GM12878 (cell line): ENCODE data around the gene MICALL2. TPM values are rescaled to one million over a fixed set of nuclear protein-coding genes. Genes with fewer than 3 reads are reported as not detected.

ENCODE experiments used
- ATAC-seq: fragments of 200-7000 bp; cut with Tn5 transposase; 3 replicates; pipeline ENCODE4 v1.9.1; 2020; ENCODE audit warnings: mild to moderate bottlenecking, moderate library complexity
- BruUV-seq: library from RNA; stranded (reverse); fragments of 400-500 nt; replicated peaks from 2 replicates; lab custom pipeline; 2021; lab: Mats Ljungman, UMichigan
- CTCF ChIA-PET: fragments of 300-600 bp; sonication (Branson Sonifier 250); formaldehyde crosslinking; extraction: SDS; loops from one replicate; lab custom pipeline; 2021; ENCODE audit warnings: inconsistent platforms; lab: Yijun Ruan, JAX
- POLR2A ChIA-PET: fragments of 350-600 bp; formaldehyde crosslinking; extraction: SDS; loops from one replicate; lab custom pipeline; 2021; ENCODE audit warnings: inconsistent platforms; lab: Charles Lee
- RAD21 ChIA-PET: fragments of 300-600 bp; sonication (Branson Sonifier 250); formaldehyde crosslinking; loops from one replicate; lab custom pipeline; 2023; ENCODE audit warnings: antibody characterized with exemption; ENCODE audit not compliant: unreplicated experiment; lab: Charles Lee
- SMC1A ChIA-PET: fragments of 300-600 bp; sonication (Branson Sonifier 250); formaldehyde crosslinking; loops from one replicate; lab custom pipeline; 2023; ENCODE audit not compliant: unreplicated experiment, uncharacterized antibody; lab: Charles Lee
- DNase-seq: peaks from one replicate; pipeline ENCODE4 v3.0.0-alpha.2; 2011; ENCODE audit warnings: low read depth, low spot score
- FAIRE-seq: peaks from 3 replicates; lab custom pipeline; 2011; peaks lifted over from hg19 to GRCh38; lab: Jason Lieb, UNC
- H2AFZ ChIP-seq: 2 replicates; pipeline ENCODE4 v1.6.0; 2011; ENCODE audit warnings: low read depth, low read length, control low read depth; ENCODE audit not compliant: control insufficient read depth
- H3K27ac ChIP-seq: 2 replicates; pipeline ENCODE4 v1.5.1; 2011; ENCODE audit warnings: control low read depth; ENCODE audit not compliant: control insufficient read depth, insufficient read depth
- H3K27me3 ChIP-seq, 2 experiments: replicated peaks in 1 of 2; 2 replicates each; pipeline versions ENCODE4 v1.6.0 to v1.6.1; 2011; ENCODE audit warnings: low read length in 1 of 2; ENCODE audit not compliant: control insufficient read depth in 2 of 2, insufficient read depth in 2 of 2
- H3K36me3 ChIP-seq, 2 experiments: 2 replicates each; pipeline ENCODE4 v1.5.1; 2011; ENCODE audit warnings: low read length in 1 of 2; ENCODE audit not compliant: control insufficient read depth in 2 of 2, insufficient read depth in 2 of 2
- H3K4me1 ChIP-seq: 2 replicates; pipeline ENCODE4 v1.6.1; 2011; ENCODE audit warnings: mild to moderate bottlenecking, low read length, moderate library complexity, mixed read lengths; ENCODE audit not compliant: control insufficient read depth, insufficient read depth
- H3K4me2 ChIP-seq: 2 replicates; pipeline ENCODE4 v1.6.0; 2011; ENCODE audit warnings: control low read depth; ENCODE audit not compliant: control insufficient read depth, insufficient read depth
- H3K4me3 ChIP-seq: fragments of 200-600 bp; sonication (generic); 2 replicates; pipeline ENCODE4 v1.5.1; 2016
- H3K79me2 ChIP-seq: 2 replicates; pipeline ENCODE4 v1.6.0; 2011; ENCODE audit warnings: low read length; ENCODE audit not compliant: control insufficient read depth, insufficient read depth
- H3K9ac ChIP-seq: 2 replicates; pipeline ENCODE4 v1.8.0; 2011; ENCODE audit warnings: low read length, control low read depth, mixed read lengths; ENCODE audit not compliant: control insufficient read depth, insufficient read depth
- H3K9me3 ChIP-seq: replicated peaks from 3 replicates; pipeline ENCODE4 v1.5.1; 2011; ENCODE audit warnings: mild to moderate bottlenecking, low read length; ENCODE audit not compliant: control insufficient read depth, insufficient read depth
- H4K20me1 ChIP-seq: 2 replicates; pipeline ENCODE4 v1.6.0; 2011; ENCODE audit not compliant: control insufficient read depth, insufficient read depth
- ASH2L ChIP-seq: fragments of 300-600, 200-600 bp; sonication (generic); IDR thresholded peaks from 2 replicates; pipeline ENCODE4 v1.6.1; 2017; ENCODE audit warnings: low read depth, mild to moderate bottlenecking, borderline replicate concordance
- CUX1 ChIP-seq: IDR thresholded peaks from 2 replicates; pipeline ENCODE4 v1.6.1; 2012; ENCODE audit warnings: improper control_type of control experiment, low read depth, low read length; ENCODE audit not compliant: insufficient replicate concordance
- DPF2 ChIP-seq: fragments of 450-650 bp; IDR thresholded peaks from 2 replicates; pipeline ENCODE4 v1.6.1; 2017; ENCODE audit warnings: mild to moderate bottlenecking
- EGR1 ChIP-seq, 2 experiments: IDR thresholded peaks; 1 replicate in 1 of 2; 2 replicates in 1 of 2; pipeline ENCODE4 v1.6.1; 2011 to 2012; ENCODE audit warnings: low read depth in 2 of 2, low read length in 2 of 2, borderline replicate concordance in 1 of 2, mild to moderate bottlenecking in 1 of 2, moderate library complexity in 1 of 2
- EP300 ChIP-seq, 2 experiments: fragments of 150-350 bp in 1 of 2; IDR thresholded peaks; 2 replicates each; pipeline ENCODE4 v1.6.1; 2011 to 2012; ENCODE audit warnings: low read depth in 2 of 2, low read length in 2 of 2, borderline replicate concordance in 1 of 2, improper control_type of control experiment in 1 of 2, inconsistent platforms in 1 of 2; ENCODE audit not compliant: control insufficient read depth in 1 of 2
- KLF5 ChIP-seq: fragments of 450-650 bp; IDR thresholded peaks from 2 replicates; pipeline ENCODE4 v1.6.1; 2014; ENCODE audit warnings: mild to moderate bottlenecking; ENCODE audit not compliant: partially characterized antibody
- MLLT1 ChIP-seq: fragments of 450-650 bp; IDR thresholded peaks from 2 replicates; pipeline ENCODE4 v1.6.1; 2016; ENCODE audit warnings: mild to moderate bottlenecking
- MTA3 ChIP-seq: IDR thresholded peaks from 2 replicates; pipeline ENCODE4 v1.6.1; 2012; ENCODE audit warnings: low read length, inconsistent platforms, borderline replicate concordance
- RAD51 ChIP-seq: fragments of 450-650 bp; IDR thresholded peaks from 2 replicates; pipeline ENCODE4 v1.6.1; 2016; ENCODE audit warnings: moderate library complexity, mild to moderate bottlenecking, inconsistent platforms
- SUZ12 ChIP-seq: fragments of 200-600 bp; sonication (generic); IDR thresholded peaks from one replicate; pipeline ENCODE4 v1.6.1; 2018; ENCODE audit warnings: antibody characterized with exemption, mild to moderate bottlenecking; ENCODE audit not compliant: unreplicated experiment
- ZBED1 ChIP-seq: IDR thresholded peaks from 2 replicates; pipeline ENCODE4 v1.6.1; 2016; ENCODE audit warnings: borderline replicate concordance
- ZNF24 ChIP-seq: fragments of 450-650 bp; IDR thresholded peaks from 2 replicates; pipeline ENCODE4 v1.6.1; 2017; ENCODE audit warnings: antibody characterized with exemption, mild to moderate bottlenecking
- ZSCAN29 ChIP-seq: fragments of 450-650 bp; IDR thresholded peaks from 2 replicates; pipeline ENCODE4 v1.6.1; 2017; ENCODE audit warnings: mild to moderate bottlenecking, moderate library complexity
- WGBS: methylation state at CpG from one replicate; pipeline ENCODE4 v1.1.6; 2016; ENCODE audit warnings: low lambda C conversion rate; ENCODE audit not compliant: insufficient replicate concordance, insufficient coverage; ENCODE audit errors: missing lambda C conversion rate; 5-methylcytosine and 5-hydroxymethylcytosine counted together
- in situ Hi-C: fragments of 300-500 bp; cut with MboI; formaldehyde crosslinking; loops from 9 replicates; pipeline ENCODE4 v1.14.3; 2018; ENCODE audit warnings: mixed read lengths
- intact Hi-C: fragments of 100-400 bp; cut with micrococcal nuclease; formaldehyde crosslinking; loops from one replicate; pipeline ENCODE4 v1.14.2; 2022; ENCODE audit not compliant: unreplicated experiment
- polyA plus RNA-seq, 11 experiments: library from polyadenylated mRNA; depleted of rRNA in 4 of 11; unstranded in 6 of 11; stranded (reverse) in 5 of 11; fragments of >200 nt; fragmentation: Nextera tagmentation in 4 of 11; fragmentation: Illumina TruSeq in 1 of 11; extraction: Ambion mirVana in 4 of 11; extraction: Trizol in 1 of 11; gene quantifications; 1 replicate in 1 of 11; 2 replicates in 10 of 11; pipeline versions ENCODE4 v1.2.1 to v1.2.3, GENCODE V29; 2011 to 2016; ENCODE audit warnings: inconsistent platforms in 2 of 11, missing spikeins in 2 of 11, low read depth in 1 of 11
- total RNA-seq, 4 experiments: library from RNA; depleted of rRNA in 3 of 4; stranded (reverse); fragments of >200 nt in 3 of 4; fragmentation: Illumina TruSeq in 1 of 4; extraction: Trizol in 1 of 4; gene quantifications; 2 replicates each; pipeline versions ENCODE4 v1.2.1 to v1.2.3, GENCODE V29; 2013 to 2021

Gene MICALL2
- total and polyA plus RNA-seq, 10 of the 15 experiments (the other 5 are each of a cell fraction or from before 2014, with no cell fraction given) = 0.04 to 1.7 (median 0.83) TPM; not detected in 3

GRCh38 chr7:1421946-1422345, 37.3 kb downstream of the MICALL2 start:
- Histone ChIP-seq H3K4me1 (peaks cover 10% of the 10 kb centered on the region), H2AFZ (no peak overlapping the region), H3K79me2 (no peaks in the 10 kb centered on the region), H3K27ac (no peak overlapping the region), H3K27me3 (peaks cover 0 to 2% of the 10 kb centered on the region in 2 experiments; a peak in 2 of 4 replicates), H3K4me3 (no peak overlapping the region), H3K9ac (no peak overlapping the region), H4K20me1 (no peaks in the 10 kb centered on the region), H3K36me3 (no peaks in the 10 kb centered on the region), H3K9me3 (no peaks in the 10 kb centered on the region), H3K4me2 (no peak overlapping the region)
- WGBS = 49% methylated on average over 8 of the region's 8 CpGs
- BruUV-seq = no TSS peak
- no peak for FAIRE-seq
- POLR2A ChIA-PET = no interaction called here
- RAD21 ChIA-PET = no interaction called here
- in situ Hi-C loops (no loop called here), intact Hi-C loops (no loop called here)
- CTCF ChIA-PET = no interaction called here
- ATAC-seq = no peak
- TF ChIP-seq EP300 (IDR thresholded peaks at IDR 0.05; ENCODE audit: borderline replicate concordance in 1 of 2, control insufficient read depth in 1 of 2, low read depth in 2 of 2, low read length in 2 of 2) = no peak
- no peak for TF ChIP-seq DPF2
- no peak for TF ChIP-seq ZNF24
- TF ChIP-seq RAD51 = no peak
- no peak for TF ChIP-seq MTA3
- no peak for TF ChIP-seq ASH2L
- no peak for TF ChIP-seq EGR1 (IDR thresholded peaks at IDR 0.05; ENCODE audit: borderline replicate concordance in 1 of 2, low read depth in 2 of 2, low read length in 2 of 2)
- TF ChIP-seq CUX1 = no peak
- no peak for TF ChIP-seq MLLT1
- TF ChIP-seq KLF5 = no peak
- no peak for TF ChIP-seq SUZ12
- TF ChIP-seq ZBED1 = no peak
- TF ChIP-seq ZSCAN29 = no peak
- SMC1A ChIA-PET = no interaction called here
- no peak for DNase-seq
